Measurements from ENCODE around the gene TESK1.
"Not testable (repeated sequence)": the region's sequence is repeated elsewhere in the genome, so short reads cannot be mapped to it uniquely, and the experiment has no call there.

Gene TESK1

GRCh38 chr9:35639631-35640030 is 34.6 kb downstream of the TESK1 start:
- no peak overlapping the region for H3K27ac ChIP-seq
- TF ChIP-seq CTCF (conservative IDR thresholded peaks at IDR 0.05), result no peak

DNA sequence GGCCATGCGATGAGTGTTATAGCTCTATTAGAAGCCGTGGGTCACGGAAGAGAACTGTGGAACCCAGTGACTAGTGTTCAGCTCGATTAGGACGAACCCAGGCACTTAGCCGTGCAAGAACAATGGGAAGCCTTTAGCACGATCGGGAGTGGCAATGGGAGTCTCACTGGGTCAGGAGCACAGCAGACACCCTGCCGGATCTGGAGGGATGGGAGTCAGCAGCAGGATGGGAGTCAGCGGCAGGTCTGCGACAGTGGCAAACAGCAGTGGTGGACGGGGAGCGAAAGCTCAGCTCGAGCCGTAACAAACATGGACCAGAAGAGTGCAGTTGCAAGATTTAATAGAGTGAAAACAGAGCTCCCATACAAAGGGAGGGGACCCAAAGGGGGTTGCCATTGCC is 35.4 kb downstream of the TESK1 start:
- H3K27ac ChIP-seq, result not testable (repeated sequence)

DNA sequence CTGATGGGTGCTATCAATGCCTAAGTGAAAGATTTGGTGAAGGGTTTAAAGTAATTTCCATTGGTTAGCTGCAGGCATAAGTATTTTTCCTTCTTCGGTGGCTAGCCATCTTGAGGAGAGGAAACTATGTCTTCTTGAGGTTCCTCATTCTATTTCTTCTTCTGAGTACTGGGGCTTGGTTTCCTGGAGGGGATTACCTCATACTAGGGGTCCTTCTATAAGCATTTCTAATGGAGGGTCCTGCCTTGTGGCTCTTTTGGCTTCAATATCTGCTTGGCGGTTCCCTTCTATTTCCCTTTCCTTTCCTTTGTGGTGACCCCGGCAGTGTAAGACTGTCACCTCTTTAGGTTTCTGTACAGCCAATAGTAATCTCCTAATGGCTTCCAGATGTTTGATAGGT is 36.4 kb downstream of the TESK1 start:
- H3K27ac ChIP-seq, result not testable (repeated sequence)

GRCh38 chr9:35643046-35643445 is 38.0 kb downstream of the TESK1 start:
- H3K27ac ChIP-seq, result no peak overlapping the region
- TF ChIP-seq CTCF (conservative IDR thresholded peaks at IDR 0.05), result no peak

- H3K27ac ChIP-seq, result peak overlapping the region; percentile 78; the same call in 1 of the 2 replicates
Observed at GRCh38 chr9:35645736-35646135, 40.7 kb downstream of the TESK1 start.

DNA sequence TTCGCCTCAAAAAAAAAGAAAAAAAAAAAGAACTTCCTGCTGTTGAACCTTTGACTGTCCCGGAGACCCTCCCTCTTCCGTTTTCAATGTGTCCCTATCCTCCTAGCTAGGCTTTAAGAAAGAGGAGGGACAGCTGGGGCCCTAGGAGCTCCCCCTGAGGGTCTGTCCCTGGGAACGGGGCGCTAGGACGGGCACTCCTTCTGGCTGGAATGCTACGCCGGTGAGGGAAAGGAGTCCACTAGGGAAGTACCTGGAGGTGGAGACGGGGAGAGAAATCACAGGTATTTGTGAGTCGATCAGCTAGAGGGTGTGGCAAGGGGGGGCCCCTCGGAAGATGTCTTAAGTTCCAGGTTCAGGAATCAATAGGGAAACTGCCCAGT is 41.1 kb downstream of the TESK1 start:
- H3K27ac ChIP-seq, result peak overlapping the region; percentile 78; the same call in 1 of the 2 replicates
- TF ChIP-seq CTCF (conservative IDR thresholded peaks at IDR 0.05), result no peak

GRCh38 chr9:35646533-35647265 is 41.6 kb downstream of the TESK1 start:
- peak overlapping the region; percentile 78; the same call in 1 of the 2 replicates for H3K27ac ChIP-seq

GRCh38 chr9:35649431-35650340 is 44.6 kb downstream of the TESK1 start:
- no peak for TF ChIP-seq CTCF (conservative IDR thresholded peaks at IDR 0.05)
- H3K27ac ChIP-seq, result no peak overlapping the region

More at GRCh38 chr9:35646533-35647265, 41.6 kb downstream of the TESK1 start:
- peak; percentile 97 for TF ChIP-seq CTCF (conservative IDR thresholded peaks at IDR 0.05)
